Transverse colon (tissue), 3 donors: Measurements from ENCODE around the gene RNASE12.

Experiments used
- POLR2A ChIP-seq: fragments of 450-650 bp; IDR thresholded peaks from one replicate; pipeline ENCODE4 v1.6.1; 2016; ENCODE audit warnings: antibody characterized with exemption, mild to moderate bottlenecking, moderate library complexity
- TF ChIP-seq, protein P1 (sequence below), 5 experiments: fragments of 200-600 bp in 3 of 5; fragments of 450-650 bp in 2 of 5; sonication (generic) in 3 of 5; IDR thresholded peaks; 1 replicate in 2 of 5; 2 replicates in 3 of 5; pipeline ENCODE4 v1.5.1; 2016 to 2017; ENCODE audit warnings: antibody characterized with exemption in 5 of 5, inconsistent platforms in 3 of 5, mild to moderate bottlenecking in 2 of 5, moderate library complexity in 1 of 5

DNA sequence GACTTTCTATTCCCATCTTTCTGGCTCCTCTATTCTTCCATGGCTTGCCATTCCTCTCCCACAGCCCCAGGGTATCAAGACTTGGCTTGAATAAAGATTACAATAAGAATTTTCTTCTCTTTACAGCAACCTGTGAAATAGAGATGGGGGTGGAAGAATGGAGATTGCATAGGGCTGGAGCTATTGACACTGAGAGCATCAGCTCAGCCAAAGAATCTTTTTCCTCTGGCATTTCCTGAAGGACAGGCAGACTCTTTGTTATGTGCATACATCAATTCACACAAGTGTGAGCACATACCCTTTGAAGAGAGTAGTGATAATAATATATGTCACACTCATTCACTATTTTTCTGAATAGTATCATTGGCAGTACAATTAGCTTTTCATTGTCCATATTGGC is 8.0 kb downstream of the RNASE12 start:
- no peak for TF ChIP-seq POLR2A
- TF ChIP-seq, protein P1, sequence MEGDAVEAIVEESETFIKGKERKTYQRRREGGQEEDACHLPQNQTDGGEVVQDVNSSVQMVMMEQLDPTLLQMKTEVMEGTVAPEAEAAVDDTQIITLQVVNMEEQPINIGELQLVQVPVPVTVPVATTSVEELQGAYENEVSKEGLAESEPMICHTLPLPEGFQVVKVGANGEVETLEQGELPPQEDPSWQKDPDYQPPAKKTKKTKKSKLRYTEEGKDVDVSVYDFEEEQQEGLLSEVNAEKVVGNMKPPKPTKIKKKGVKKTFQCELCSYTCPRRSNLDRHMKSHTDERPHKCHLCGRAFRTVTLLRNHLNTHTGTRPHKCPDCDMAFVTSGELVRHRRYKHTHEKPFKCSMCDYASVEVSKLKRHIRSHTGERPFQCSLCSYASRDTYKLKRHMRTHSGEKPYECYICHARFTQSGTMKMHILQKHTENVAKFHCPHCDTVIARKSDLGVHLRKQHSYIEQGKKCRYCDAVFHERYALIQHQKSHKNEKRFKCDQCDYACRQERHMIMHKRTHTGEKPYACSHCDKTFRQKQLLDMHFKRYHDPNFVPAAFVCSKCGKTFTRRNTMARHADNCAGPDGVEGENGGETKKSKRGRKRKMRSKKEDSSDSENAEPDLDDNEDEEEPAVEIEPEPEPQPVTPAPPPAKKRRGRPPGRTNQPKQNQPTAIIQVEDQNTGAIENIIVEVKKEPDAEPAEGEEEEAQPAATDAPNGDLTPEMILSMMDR (IDR thresholded peaks at IDR 0.05), result no peak
